Measurements from ENCODE around the gene NTN1.

Gene NTN1

DNA sequence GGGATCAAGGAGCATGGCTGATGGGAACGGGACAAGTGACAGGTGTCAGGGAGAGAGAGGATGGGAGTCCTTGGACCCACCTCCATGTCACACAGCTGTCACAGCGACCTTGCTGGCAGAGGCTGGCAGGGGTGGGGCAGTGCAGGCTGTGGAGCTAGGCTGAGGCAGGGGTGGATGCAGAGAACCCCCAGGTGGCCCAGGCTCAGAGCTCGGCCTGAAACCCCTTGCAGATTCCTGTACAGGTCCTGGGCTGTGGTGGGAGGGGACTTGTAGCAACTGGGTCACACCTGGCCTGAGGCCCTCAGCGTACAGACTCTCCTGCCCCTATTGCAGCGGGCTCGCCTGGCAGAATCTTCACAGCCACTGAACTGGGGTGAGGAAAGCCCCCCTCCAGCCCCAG is 174.1 kb downstream of the NTN1 start:
- no peaks in the 10 kb centered on the region for H3F3A ChIP-seq (ENCODE audit: insufficient read depth)
- H2AFZ ChIP-seq (ENCODE audit: low read depth, low read length, severe bottlenecking), result no peak overlapping the region
- H3K9me2 ChIP-seq (replicated peaks; ENCODE audit: insufficient read depth, low read length), result no peaks in the 10 kb centered on the region

DNA sequence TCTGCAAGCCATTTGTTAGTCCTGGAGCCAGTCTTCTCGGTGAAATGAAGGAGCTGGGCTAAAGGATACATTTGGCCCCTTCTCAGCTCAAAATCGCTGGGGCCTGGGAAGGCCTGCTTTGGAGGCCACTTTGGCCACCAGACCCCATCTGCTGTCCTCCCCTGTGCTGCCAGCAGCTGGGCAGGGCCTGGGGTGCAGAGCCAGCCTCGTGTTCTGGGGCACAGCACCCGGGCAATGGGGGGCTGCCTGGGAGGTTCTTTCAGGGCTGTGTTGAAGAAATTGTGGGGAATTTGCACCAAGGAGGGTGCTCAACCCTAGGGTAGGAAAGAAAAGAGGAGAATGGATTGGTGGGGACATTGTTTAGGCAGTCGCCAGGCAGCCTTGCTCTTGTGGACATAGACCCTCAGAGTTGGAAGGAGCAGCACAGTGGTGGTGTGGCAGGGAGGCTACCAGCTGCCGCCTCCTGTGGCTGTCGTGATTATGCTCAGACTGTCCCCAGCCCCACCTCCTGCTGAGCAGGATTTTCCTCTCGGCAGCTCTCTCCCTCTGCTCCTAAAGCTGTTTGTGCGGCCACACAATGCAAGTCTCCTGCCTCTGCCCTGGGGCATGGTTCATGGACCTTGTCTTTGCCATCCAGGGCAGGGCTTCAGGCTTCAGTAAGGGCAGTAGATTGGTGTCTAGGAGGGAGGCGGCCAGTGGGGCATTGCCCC is 174.8 kb downstream of the NTN1 start:
- Histone ChIP-seq H3K4me2 (ENCODE audit: low read depth, low read length, poor library complexity, severe bottlenecking) (no peak overlapping the region), H4K20me1 (ENCODE audit: low read depth, low read length) (no peaks in the 10 kb centered on the region), H3K27me3 (ENCODE audit: low read length) (no peaks in the 10 kb centered on the region), H3K79me2 (ENCODE audit: insufficient read depth, low read length) (no peaks in the 10 kb centered on the region), H3K4me3 (ENCODE audit: insufficient read depth, low read length, poor library complexity, severe bottlenecking) (no peak overlapping the region), H3F3A (ENCODE audit: insufficient read depth) (no peaks in the 10 kb centered on the region), H3K9me3 (ENCODE audit: insufficient read depth, low read length) (no peaks in the 10 kb centered on the region), H3K9me2 (replicated peaks; ENCODE audit: insufficient read depth, low read length) (no peaks in the 10 kb centered on the region), H2AFZ (ENCODE audit: low read depth, low read length, severe bottlenecking) (no peak overlapping the region), H3K9ac (ENCODE audit: low read length) (no peak overlapping the region), H3K27ac (ENCODE audit: low read depth, low read length) (no peak overlapping the region), H3K36me3 (ENCODE audit: low read length) (no peaks in the 10 kb centered on the region)
- no peak for TF ChIP-seq EZH2phosphoT487 (conservative IDR thresholded peaks at IDR 0.05; ENCODE audit: low read length)
- TF ChIP-seq, protein P1, sequence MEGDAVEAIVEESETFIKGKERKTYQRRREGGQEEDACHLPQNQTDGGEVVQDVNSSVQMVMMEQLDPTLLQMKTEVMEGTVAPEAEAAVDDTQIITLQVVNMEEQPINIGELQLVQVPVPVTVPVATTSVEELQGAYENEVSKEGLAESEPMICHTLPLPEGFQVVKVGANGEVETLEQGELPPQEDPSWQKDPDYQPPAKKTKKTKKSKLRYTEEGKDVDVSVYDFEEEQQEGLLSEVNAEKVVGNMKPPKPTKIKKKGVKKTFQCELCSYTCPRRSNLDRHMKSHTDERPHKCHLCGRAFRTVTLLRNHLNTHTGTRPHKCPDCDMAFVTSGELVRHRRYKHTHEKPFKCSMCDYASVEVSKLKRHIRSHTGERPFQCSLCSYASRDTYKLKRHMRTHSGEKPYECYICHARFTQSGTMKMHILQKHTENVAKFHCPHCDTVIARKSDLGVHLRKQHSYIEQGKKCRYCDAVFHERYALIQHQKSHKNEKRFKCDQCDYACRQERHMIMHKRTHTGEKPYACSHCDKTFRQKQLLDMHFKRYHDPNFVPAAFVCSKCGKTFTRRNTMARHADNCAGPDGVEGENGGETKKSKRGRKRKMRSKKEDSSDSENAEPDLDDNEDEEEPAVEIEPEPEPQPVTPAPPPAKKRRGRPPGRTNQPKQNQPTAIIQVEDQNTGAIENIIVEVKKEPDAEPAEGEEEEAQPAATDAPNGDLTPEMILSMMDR (IDR thresholded peaks at IDR 0.05; ENCODE audit: insufficient read depth, low read length, poor library complexity, severe bottlenecking), result no peak

More for the DNA sequence above, 174.1 kb downstream of the NTN1 start:
- TF ChIP-seq EZH2phosphoT487 (conservative IDR thresholded peaks at IDR 0.05; ENCODE audit: low read length), result no peak
- TF ChIP-seq, protein P1 (IDR thresholded peaks at IDR 0.05; ENCODE audit: insufficient read depth, low read length, poor library complexity, severe bottlenecking), result no peak
- no peak overlapping the region for H3K4me3 ChIP-seq (ENCODE audit: insufficient read depth, low read length, poor library complexity, severe bottlenecking)
- H3K27me3 ChIP-seq (ENCODE audit: low read length), result no peaks in the 10 kb centered on the region
- H3K9me3 ChIP-seq (ENCODE audit: insufficient read depth, low read length), result no peaks in the 10 kb centered on the region
- no peak overlapping the region for H3K4me2 ChIP-seq (ENCODE audit: low read depth, low read length, poor library complexity, severe bottlenecking)
- H3K36me3 ChIP-seq (ENCODE audit: low read length), result no peaks in the 10 kb centered on the region
- no peaks in the 10 kb centered on the region for H3K79me2 ChIP-seq (ENCODE audit: insufficient read depth, low read length)
- no peak overlapping the region for H3K27ac ChIP-seq (ENCODE audit: low read depth, low read length)
- no peaks in the 10 kb centered on the region for H4K20me1 ChIP-seq (ENCODE audit: low read depth, low read length)
- H3K9ac ChIP-seq (ENCODE audit: low read length), result no peak overlapping the region

- no peak overlapping the region for H3K4me2 ChIP-seq (ENCODE audit: low read depth, low read length, poor library complexity, severe bottlenecking)
- no peaks in the 10 kb centered on the region for H4K20me1 ChIP-seq (ENCODE audit: low read depth, low read length)
- H3K9me2 ChIP-seq (replicated peaks; ENCODE audit: insufficient read depth, low read length), result no peaks in the 10 kb centered on the region
- no peak overlapping the region for H3K9ac ChIP-seq (ENCODE audit: low read length)
- no peaks in the 10 kb centered on the region for H3K79me2 ChIP-seq (ENCODE audit: insufficient read depth, low read length)
- H3K27ac ChIP-seq (ENCODE audit: low read depth, low read length), result no peak overlapping the region
- H2AFZ ChIP-seq (ENCODE audit: low read depth, low read length, severe bottlenecking), result no peak overlapping the region
- no peaks in the 10 kb centered on the region for H3F3A ChIP-seq (ENCODE audit: insufficient read depth)
- TF ChIP-seq, protein P1 (IDR thresholded peaks at IDR 0.05; ENCODE audit: insufficient read depth, low read length, poor library complexity, severe bottlenecking), result no peak
- no peak for TF ChIP-seq EZH2phosphoT487 (conservative IDR thresholded peaks at IDR 0.05; ENCODE audit: low read length)
- no peaks in the 10 kb centered on the region for H3K36me3 ChIP-seq (ENCODE audit: low read length)
- no peaks in the 10 kb centered on the region for H3K27me3 ChIP-seq (ENCODE audit: low read length)
- no peak overlapping the region for H3K4me3 ChIP-seq (ENCODE audit: insufficient read depth, low read length, poor library complexity, severe bottlenecking)
- H3K9me3 ChIP-seq (ENCODE audit: insufficient read depth, low read length), result no peaks in the 10 kb centered on the region
Observed at GRCh38 chr17:9199571-9200551, 178.6 kb downstream of the NTN1 start.

All from SU-DHL-6 (cell line).